Measurements from ENCODE around the gene ST3GAL4.
A peak's percentile ranks its signal among the peaks of the same experiment; 100 is the strongest.
"Not testable (repeated sequence)": the region's sequence is repeated elsewhere in the genome, so short reads cannot be mapped to it uniquely, and the experiment has no call there.

The ST3GAL4 gene

DNA sequence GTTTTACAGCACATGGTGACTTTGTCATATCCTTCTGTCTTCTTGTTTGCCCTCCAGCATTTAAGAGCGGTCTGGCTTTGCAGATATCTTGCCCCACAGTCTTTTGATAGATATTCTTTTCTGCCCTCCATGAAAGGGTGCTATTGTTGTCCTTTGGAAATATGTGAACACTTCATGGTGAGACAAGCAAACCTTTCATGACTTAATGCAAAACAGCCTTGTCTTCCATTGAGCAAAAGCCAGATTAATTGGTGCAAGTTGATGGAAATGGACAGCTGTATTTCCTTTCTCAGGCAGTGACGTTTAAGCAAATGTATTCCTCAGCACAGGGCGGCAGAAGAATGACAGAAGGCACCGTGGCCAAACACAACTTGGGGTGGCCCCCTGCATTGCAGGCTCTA is 47.2 kb upstream of the ST3GAL4 start:
- H3F3A ChIP-seq (ENCODE audit: low read depth), result no peaks in the 10 kb centered on the region
- H2AFZ ChIP-seq (ENCODE audit: low read length), result no peak overlapping the region
- peak overlapping the region; percentile 68 for H3K4me2 ChIP-seq (ENCODE audit: low read depth, low read length, poor library complexity, severe bottlenecking)
- H4K20me1 ChIP-seq (ENCODE audit: insufficient read depth, low read length, poor library complexity, severe bottlenecking), result no peaks in the 10 kb centered on the region
- H3K9me3 ChIP-seq (ENCODE audit: insufficient read depth, low read depth, low read length), result no peaks in the 10 kb centered on the region
- H3K9ac ChIP-seq (ENCODE audit: low read depth, low read length, poor library complexity, severe bottlenecking), result peak overlapping the region; percentile 35
- peak overlapping the region; percentile 50 for H3K4me3 ChIP-seq (ENCODE audit: low read length, poor library complexity, severe bottlenecking)
- no peaks in the 10 kb centered on the region for H3K36me3 ChIP-seq (ENCODE audit: insufficient read depth, low read length)
- no peaks in the 10 kb centered on the region for H3K9me2 ChIP-seq (replicated peaks; ENCODE audit: low read depth, low read length)
- H3K27me3 ChIP-seq (ENCODE audit: insufficient read depth, low read length, poor library complexity, severe bottlenecking), result no peaks in the 10 kb centered on the region
- H3K4me1 ChIP-seq (ENCODE audit: insufficient read depth, low read length, poor library complexity, severe bottlenecking), result peaks cover 49% of the 10 kb centered on the region
- H3K79me2 ChIP-seq (ENCODE audit: insufficient read depth, low read length), result peaks cover 50% of the 10 kb centered on the region
- TF ChIP-seq, protein P1, sequence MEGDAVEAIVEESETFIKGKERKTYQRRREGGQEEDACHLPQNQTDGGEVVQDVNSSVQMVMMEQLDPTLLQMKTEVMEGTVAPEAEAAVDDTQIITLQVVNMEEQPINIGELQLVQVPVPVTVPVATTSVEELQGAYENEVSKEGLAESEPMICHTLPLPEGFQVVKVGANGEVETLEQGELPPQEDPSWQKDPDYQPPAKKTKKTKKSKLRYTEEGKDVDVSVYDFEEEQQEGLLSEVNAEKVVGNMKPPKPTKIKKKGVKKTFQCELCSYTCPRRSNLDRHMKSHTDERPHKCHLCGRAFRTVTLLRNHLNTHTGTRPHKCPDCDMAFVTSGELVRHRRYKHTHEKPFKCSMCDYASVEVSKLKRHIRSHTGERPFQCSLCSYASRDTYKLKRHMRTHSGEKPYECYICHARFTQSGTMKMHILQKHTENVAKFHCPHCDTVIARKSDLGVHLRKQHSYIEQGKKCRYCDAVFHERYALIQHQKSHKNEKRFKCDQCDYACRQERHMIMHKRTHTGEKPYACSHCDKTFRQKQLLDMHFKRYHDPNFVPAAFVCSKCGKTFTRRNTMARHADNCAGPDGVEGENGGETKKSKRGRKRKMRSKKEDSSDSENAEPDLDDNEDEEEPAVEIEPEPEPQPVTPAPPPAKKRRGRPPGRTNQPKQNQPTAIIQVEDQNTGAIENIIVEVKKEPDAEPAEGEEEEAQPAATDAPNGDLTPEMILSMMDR (conservative IDR thresholded peaks at IDR 0.05; ENCODE audit: low read length), result no peak
- no peak for TF ChIP-seq EZH2phosphoT487 (IDR thresholded peaks at IDR 0.05; ENCODE audit: borderline replicate concordance)

DNA sequence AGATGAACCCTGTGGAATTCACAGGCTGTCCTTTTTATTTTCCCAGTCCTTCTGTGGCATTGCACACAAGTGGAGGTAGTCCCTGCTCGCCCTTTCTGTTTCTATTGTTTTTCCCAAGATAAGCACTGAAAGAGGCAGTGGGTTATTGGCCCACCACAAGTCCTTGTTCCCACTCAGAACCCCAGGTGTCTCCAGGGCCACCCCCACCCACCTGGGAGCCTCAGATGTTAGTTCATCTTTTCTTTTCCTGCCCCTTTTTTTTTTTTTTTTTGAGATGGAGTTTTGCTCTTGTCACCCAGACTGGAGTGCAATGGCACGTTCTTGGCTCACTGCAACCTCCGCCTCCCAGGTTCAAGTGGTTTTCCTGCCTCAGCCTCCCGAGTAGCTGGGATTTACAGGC is 46.7 kb upstream of the ST3GAL4 start:
- not testable (repeated sequence) for H3K9me3 ChIP-seq (ENCODE audit: insufficient read depth, low read depth, low read length); H3K36me3 ChIP-seq (ENCODE audit: insufficient read depth, low read length); H3F3A ChIP-seq (ENCODE audit: low read depth); H3K9me2 ChIP-seq (replicated peaks; ENCODE audit: low read depth, low read length); H2AFZ ChIP-seq (ENCODE audit: low read length); H3K9ac ChIP-seq (ENCODE audit: low read depth, low read length, poor library complexity, severe bottlenecking); H3K4me3 ChIP-seq (ENCODE audit: low read length, poor library complexity, severe bottlenecking); H4K20me1 ChIP-seq (ENCODE audit: insufficient read depth, low read length, poor library complexity, severe bottlenecking); H3K27me3 ChIP-seq (ENCODE audit: insufficient read depth, low read length, poor library complexity, severe bottlenecking); H3K4me2 ChIP-seq (ENCODE audit: low read depth, low read length, poor library complexity, severe bottlenecking)
- peaks cover 51% of the 10 kb centered on the region for H3K79me2 ChIP-seq (ENCODE audit: insufficient read depth, low read length)
- peaks cover 48% of the 10 kb centered on the region for H3K4me1 ChIP-seq (ENCODE audit: insufficient read depth, low read length, poor library complexity, severe bottlenecking)

DNA sequence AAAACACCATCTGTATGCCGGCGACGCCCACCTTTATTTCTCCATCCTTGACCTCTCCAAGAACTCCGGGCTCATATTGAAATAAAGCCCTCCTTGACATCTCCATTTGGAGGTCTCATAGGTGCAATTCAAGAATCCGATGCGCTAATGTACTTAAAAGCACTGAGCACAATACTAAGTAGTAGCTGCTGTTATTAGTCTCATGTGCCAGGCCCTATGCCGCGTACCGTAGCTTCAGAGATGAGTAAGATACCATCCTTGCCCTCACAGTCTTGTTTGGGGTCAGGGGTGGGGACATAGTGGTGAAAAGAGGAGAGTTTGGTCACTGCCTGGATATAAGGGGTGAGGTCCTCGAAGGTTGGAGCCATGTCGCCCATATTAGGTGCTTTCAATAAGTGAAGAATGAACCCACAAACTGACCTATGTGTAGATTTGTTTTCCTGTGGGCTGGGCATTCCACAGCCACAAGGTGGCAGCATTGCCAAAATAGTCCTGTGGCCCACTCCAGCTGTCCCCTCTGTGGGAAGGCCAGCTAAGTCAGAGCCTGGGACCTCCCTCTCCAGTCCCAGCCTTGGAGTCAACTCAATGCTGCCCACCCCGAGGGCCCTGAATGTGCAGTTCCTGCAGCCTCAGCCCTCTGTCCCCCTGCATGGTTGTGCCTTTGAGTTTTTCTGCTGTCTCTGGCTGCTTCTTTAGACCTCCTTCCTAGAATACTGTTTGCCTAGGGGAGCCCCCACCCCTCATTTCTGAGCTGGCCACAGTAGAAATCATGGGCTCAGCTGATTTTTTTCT is 45.1 kb upstream of the ST3GAL4 start:
- Histone ChIP-seq H3K79me2 (ENCODE audit: insufficient read depth, low read length) (peaks cover 50% of the 10 kb centered on the region), H3K27me3 (ENCODE audit: insufficient read depth, low read length, poor library complexity, severe bottlenecking) (no peaks in the 10 kb centered on the region), H3K9me3 (ENCODE audit: insufficient read depth, low read depth, low read length) (no peaks in the 10 kb centered on the region), H3K9ac (ENCODE audit: low read depth, low read length, poor library complexity, severe bottlenecking) (peak overlapping the region; percentile 28), H4K20me1 (ENCODE audit: insufficient read depth, low read length, poor library complexity, severe bottlenecking) (no peaks in the 10 kb centered on the region), H3K36me3 (ENCODE audit: insufficient read depth, low read length) (no peaks in the 10 kb centered on the region), H3K4me1 (ENCODE audit: insufficient read depth, low read length, poor library complexity, severe bottlenecking) (peaks cover 43% of the 10 kb centered on the region), H3K4me3 (ENCODE audit: low read length, poor library complexity, severe bottlenecking) (peak overlapping the region; percentile 26), H3K4me2 (ENCODE audit: low read depth, low read length, poor library complexity, severe bottlenecking) (peak overlapping the region; percentile 33), H3K9me2 (replicated peaks; ENCODE audit: low read depth, low read length) (no peaks in the 10 kb centered on the region), H2AFZ (ENCODE audit: low read length) (no peak overlapping the region), H3F3A (ENCODE audit: low read depth) (no peaks in the 10 kb centered on the region)
- no peak for TF ChIP-seq EZH2phosphoT487 (IDR thresholded peaks at IDR 0.05; ENCODE audit: borderline replicate concordance)
- TF ChIP-seq, protein P1 (conservative IDR thresholded peaks at IDR 0.05; ENCODE audit: low read length), result peak; percentile 98

DNA sequence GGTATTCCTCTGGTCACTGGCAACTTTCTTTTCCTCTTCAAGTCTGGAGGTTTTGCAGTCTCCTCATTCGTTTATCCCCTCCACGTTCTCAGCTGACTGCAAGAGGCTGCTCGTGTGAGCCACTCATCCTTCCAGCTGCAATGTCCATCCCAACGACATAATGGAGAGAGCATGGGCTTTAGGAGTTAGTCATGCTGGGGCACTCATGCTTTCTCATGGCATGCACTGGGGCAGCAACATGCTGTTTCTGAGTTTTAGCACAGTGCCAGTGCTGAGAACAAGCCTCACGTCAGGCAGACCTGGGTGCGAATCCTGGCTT is 44.5 kb upstream of the ST3GAL4 start:
- Histone ChIP-seq H3K36me3 (ENCODE audit: insufficient read depth, low read length) (peaks cover 3% of the 10 kb centered on the region), H3K9me3 (ENCODE audit: insufficient read depth, low read depth, low read length) (no peaks in the 10 kb centered on the region), H3K9me2 (replicated peaks; ENCODE audit: low read depth, low read length) (no peaks in the 10 kb centered on the region), H3K4me3 (ENCODE audit: low read length, poor library complexity, severe bottlenecking) (peak overlapping the region; percentile 26), H2AFZ (ENCODE audit: low read length) (no peak overlapping the region), H3K79me2 (ENCODE audit: insufficient read depth, low read length) (peaks cover 46% of the 10 kb centered on the region), H3K9ac (ENCODE audit: low read depth, low read length, poor library complexity, severe bottlenecking) (peak overlapping the region; percentile 28), H4K20me1 (ENCODE audit: insufficient read depth, low read length, poor library complexity, severe bottlenecking) (no peaks in the 10 kb centered on the region), H3K4me1 (ENCODE audit: insufficient read depth, low read length, poor library complexity, severe bottlenecking) (peaks cover 39% of the 10 kb centered on the region), H3F3A (ENCODE audit: low read depth) (no peaks in the 10 kb centered on the region), H3K27me3 (ENCODE audit: insufficient read depth, low read length, poor library complexity, severe bottlenecking) (no peaks in the 10 kb centered on the region), H3K4me2 (ENCODE audit: low read depth, low read length, poor library complexity, severe bottlenecking) (peak overlapping the region; percentile 33)
- TF ChIP-seq, protein P1 (conservative IDR thresholded peaks at IDR 0.05; ENCODE audit: low read length), result no peak
- TF ChIP-seq EZH2phosphoT487 (IDR thresholded peaks at IDR 0.05; ENCODE audit: borderline replicate concordance), result no peak
